ENCODE data around the gene LPAR6. TPM values are rescaled to one million over a fixed set of nuclear protein-coding genes. Genes with fewer than 3 reads are reported as not detected.

LPAR6 gene
- total and polyA plus RNA-seq, 3 donors from 2014 or later = 10.3 to 34.9 (median 20.6) TPM

DNA sequence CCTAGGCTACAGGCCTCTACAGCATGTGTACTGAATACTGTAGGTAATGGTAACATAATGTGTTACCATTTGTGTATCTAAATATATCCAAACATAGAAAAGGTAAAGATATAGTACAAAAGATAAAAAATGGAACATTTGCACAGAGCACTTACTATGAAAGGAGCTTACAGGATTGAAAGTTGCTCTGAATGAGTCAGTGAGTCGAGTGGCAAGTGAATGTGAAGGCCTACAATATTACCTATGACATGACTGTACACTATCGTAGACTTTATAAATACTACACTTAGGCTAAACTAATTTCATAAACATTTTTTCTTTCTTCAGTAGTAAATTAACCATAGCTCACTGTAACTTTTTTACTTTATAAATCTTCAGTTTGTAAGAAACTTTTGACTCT lies 35.1 kb downstream of the LPAR6 start:
- Histone ChIP-seq H3K4me3 (no peak overlapping the region), H3K4me1 (no peaks in the 10 kb centered on the region), H3K27ac (no peak overlapping the region), H3K27me3 (no peaks in the 10 kb centered on the region), H3K36me3 (ENCODE audit: low read depth, missing control alignments) (no peaks in the 10 kb centered on the region), H3K9me3 (no peaks in the 10 kb centered on the region)
- no peak for DNase-seq
- WGBS, 2 donors = 89 to 92% methylated on average over 2 of the region's 2 CpGs
- intact Hi-C loops (cut with DNase I; ENCODE audit: low total_unique reads) = no loop called here
- TF ChIP-seq, protein P1, sequence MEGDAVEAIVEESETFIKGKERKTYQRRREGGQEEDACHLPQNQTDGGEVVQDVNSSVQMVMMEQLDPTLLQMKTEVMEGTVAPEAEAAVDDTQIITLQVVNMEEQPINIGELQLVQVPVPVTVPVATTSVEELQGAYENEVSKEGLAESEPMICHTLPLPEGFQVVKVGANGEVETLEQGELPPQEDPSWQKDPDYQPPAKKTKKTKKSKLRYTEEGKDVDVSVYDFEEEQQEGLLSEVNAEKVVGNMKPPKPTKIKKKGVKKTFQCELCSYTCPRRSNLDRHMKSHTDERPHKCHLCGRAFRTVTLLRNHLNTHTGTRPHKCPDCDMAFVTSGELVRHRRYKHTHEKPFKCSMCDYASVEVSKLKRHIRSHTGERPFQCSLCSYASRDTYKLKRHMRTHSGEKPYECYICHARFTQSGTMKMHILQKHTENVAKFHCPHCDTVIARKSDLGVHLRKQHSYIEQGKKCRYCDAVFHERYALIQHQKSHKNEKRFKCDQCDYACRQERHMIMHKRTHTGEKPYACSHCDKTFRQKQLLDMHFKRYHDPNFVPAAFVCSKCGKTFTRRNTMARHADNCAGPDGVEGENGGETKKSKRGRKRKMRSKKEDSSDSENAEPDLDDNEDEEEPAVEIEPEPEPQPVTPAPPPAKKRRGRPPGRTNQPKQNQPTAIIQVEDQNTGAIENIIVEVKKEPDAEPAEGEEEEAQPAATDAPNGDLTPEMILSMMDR (IDR thresholded peaks at IDR 0.05) = no peak
- TF ChIP-seq POLR2A (IDR thresholded peaks at IDR 0.05) = no peak

DNA sequence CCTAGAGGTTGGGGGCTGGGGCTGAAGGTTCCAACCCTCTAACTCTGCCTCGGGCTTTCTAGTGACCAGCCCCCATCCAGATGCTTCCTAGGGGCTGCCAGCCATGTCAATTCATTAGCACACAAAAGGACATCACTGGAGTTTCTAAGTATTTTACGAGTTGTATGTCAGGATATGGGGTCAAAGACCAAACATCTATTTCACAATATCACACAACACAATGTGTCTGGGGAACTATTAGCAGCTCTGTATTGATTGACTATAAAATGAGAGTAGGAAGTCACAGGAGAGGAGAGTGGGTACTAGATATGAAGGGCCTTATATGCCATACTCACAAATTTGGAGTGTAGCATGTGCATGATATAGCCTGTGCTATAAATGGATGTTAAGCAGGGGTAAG lies 42.1 kb downstream of the LPAR6 start:
- WGBS, 2 donors = 74 to 85% methylated on average over 2 of the region's 2 CpGs
- Histone ChIP-seq H3K27ac (no peak overlapping the region), H3K4me1 (no peaks in the 10 kb centered on the region), H3K36me3 (ENCODE audit: low read depth, missing control alignments) (no peaks in the 10 kb centered on the region), H3K9me3 (no peaks in the 10 kb centered on the region), H3K27me3 (no peaks in the 10 kb centered on the region), H3K4me3 (no peak overlapping the region)
- intact Hi-C loops (cut with DNase I; ENCODE audit: low total_unique reads) = no loop called here
- no peak for TF ChIP-seq POLR2A (IDR thresholded peaks at IDR 0.05)
- TF ChIP-seq, protein P1 (IDR thresholded peaks at IDR 0.05) = no peak
- DNase-seq = no peak

DNA sequence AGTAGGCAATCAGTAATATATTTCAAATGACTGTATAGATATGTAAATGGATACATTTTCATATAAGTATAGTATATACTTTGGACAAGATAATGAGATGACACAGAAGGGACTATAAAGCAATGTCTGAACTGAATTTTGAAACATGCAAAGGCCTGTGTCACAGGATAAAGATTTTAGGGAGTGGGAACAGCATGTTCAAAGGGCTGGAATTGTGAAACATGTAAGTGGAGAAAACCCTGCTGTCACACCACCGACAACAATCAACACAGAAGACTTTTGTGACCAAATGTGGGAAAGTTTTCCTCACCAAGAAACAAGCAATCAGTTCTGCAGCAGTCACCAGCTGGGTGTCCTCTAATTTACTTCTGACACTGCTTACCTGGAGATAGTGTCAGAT lies 42.9 kb downstream of the LPAR6 start:
- no peaks in the 10 kb centered on the region for H3K4me1 ChIP-seq
- WGBS, 2 donors = 64 to 88% methylated on average over 1 of the region's 1 CpG
- H3K27ac ChIP-seq = no peak overlapping the region
- H3K4me3 ChIP-seq = no peak overlapping the region
- H3K27me3 ChIP-seq = no peaks in the 10 kb centered on the region
- no peaks in the 10 kb centered on the region for H3K36me3 ChIP-seq (ENCODE audit: low read depth, missing control alignments)
- TF ChIP-seq, protein P1 (IDR thresholded peaks at IDR 0.05) = no peak
- TF ChIP-seq POLR2A (IDR thresholded peaks at IDR 0.05) = no peak
- intact Hi-C loops (cut with DNase I; ENCODE audit: low total_unique reads) = no loop called here
- no peaks in the 10 kb centered on the region for H3K9me3 ChIP-seq
- DNase-seq = no peak

Small RNA genes within 50 kb of the gene (small RNA-seq; reads per million reads assigned to genes)
- 0 reads per million in 2 donors for gene RF00017

Other genes with a start within 250 kb of the LPAR6 start
- gene ITM2B, start 179.9 kb downstream of the LPAR6 start, total RNA-seq = 100 to 1,000 TPM; 330 to 351 TPM
- gene ITM2B, start 179.9 kb downstream of the LPAR6 start, polyA plus RNA-seq (ENCODE audit: insufficient read depth, low read depth, low replicate concordance) = 588 TPM
- 10 to 100 TPM; 38.8 to 43.0 TPM for gene RB1, start 109.4 kb downstream of the LPAR6 start, total RNA-seq
- gene RB1, start 109.4 kb downstream of the LPAR6 start, polyA plus RNA-seq (ENCODE audit: insufficient read depth, low read depth, low replicate concordance) = 21.9 TPM
- gene RCBTB2, start 120.0 kb upstream of the LPAR6 start, total RNA-seq = 10 to 100 TPM in 1 of 2 donors, 1 to 10 TPM in 1; 10.0 to 12.2 TPM
- gene RCBTB2, start 120.0 kb upstream of the LPAR6 start, polyA plus RNA-seq (ENCODE audit: insufficient read depth, low read depth, low replicate concordance) = 15.6 TPM
- gene CYSLTR2, start 240.8 kb upstream of the LPAR6 start, total RNA-seq = under 1 TPM; 0.31 to 0.62 TPM
- gene CYSLTR2, start 240.8 kb upstream of the LPAR6 start, polyA plus RNA-seq (ENCODE audit: insufficient read depth, low read depth, low replicate concordance) = 0.76 TPM